IMR-90 (cell line): ENCODE results near the gene MARK2.

Experiments used
- FOS ChIP-seq: fragments of 150-350 bp; IDR thresholded peaks from 2 replicates; pipeline ENCODE4 v1.6.1; 2016; ENCODE audit warnings: low read depth, low read length
- TF ChIP-seq, protein P1 (sequence below): conservative IDR thresholded peaks from 2 replicates; pipeline ENCODE4 v1.5.1; 2012; ENCODE audit warnings: mild to moderate bottlenecking, low read depth, low read length, improper control_type of control experiment

DNA sequence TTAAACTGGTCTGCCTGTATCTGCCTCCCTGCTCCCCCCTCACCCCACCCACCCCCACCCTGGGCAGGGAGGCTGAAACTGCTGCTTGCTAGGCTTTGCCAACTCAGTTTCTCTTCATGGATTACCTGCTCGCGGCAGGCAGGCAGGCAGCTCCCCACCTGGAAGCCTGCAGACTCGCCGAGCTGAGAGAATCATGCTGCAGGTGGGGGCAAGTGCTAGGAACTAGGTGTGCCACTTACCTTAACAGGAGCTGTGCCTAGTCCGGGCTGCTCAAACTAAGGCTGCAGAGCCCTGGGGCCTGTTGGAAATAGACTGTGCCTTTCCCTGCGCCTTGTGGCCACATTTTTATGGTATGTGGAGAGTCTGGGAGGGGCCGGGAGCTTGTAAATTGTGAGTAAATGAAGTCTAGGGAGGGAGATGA lies 30.3 kb downstream of the MARK2 start:
- TF ChIP-seq, protein P1, sequence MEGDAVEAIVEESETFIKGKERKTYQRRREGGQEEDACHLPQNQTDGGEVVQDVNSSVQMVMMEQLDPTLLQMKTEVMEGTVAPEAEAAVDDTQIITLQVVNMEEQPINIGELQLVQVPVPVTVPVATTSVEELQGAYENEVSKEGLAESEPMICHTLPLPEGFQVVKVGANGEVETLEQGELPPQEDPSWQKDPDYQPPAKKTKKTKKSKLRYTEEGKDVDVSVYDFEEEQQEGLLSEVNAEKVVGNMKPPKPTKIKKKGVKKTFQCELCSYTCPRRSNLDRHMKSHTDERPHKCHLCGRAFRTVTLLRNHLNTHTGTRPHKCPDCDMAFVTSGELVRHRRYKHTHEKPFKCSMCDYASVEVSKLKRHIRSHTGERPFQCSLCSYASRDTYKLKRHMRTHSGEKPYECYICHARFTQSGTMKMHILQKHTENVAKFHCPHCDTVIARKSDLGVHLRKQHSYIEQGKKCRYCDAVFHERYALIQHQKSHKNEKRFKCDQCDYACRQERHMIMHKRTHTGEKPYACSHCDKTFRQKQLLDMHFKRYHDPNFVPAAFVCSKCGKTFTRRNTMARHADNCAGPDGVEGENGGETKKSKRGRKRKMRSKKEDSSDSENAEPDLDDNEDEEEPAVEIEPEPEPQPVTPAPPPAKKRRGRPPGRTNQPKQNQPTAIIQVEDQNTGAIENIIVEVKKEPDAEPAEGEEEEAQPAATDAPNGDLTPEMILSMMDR: no peak
- no peak for TF ChIP-seq FOS
